ENCODE measurements around the gene SH3RF1.
"Not testable (repeated sequence)": the region's sequence is repeated elsewhere in the genome, so short reads cannot be mapped to it uniquely, and the experiment has no call there.

SH3RF1 gene

GRCh38 chr4:169270810-169271691 lies at the start of gene SH3RF1:
SH3RF1 (minus strand) TSS chr4:169270956; CDS start chr4:169269212, 1,744 bp downstream.
- no peak for FAIRE-seq

GRCh38 chr4:169315530-169316343 lies 45.0 kb upstream of the SH3RF1 start:
- no peak for FAIRE-seq

GRCh38 chr4:169314906-169315305 lies 44.1 kb upstream of the SH3RF1 start:
- FAIRE-seq = no peak

- FAIRE-seq = no peak
Measured at GRCh38 chr4:169313732-169314131, 43.0 kb upstream of the SH3RF1 start.

GRCh38 chr4:169312690-169313422 lies 42.1 kb upstream of the SH3RF1 start:
- no peak for FAIRE-seq

GRCh38 chr4:169311643-169312365 lies 41.0 kb upstream of the SH3RF1 start:
- no peak for FAIRE-seq

GRCh38 chr4:169309326-169309967 lies 38.7 kb upstream of the SH3RF1 start:
- no peak for FAIRE-seq

- no peak for FAIRE-seq
Measured at GRCh38 chr4:169307576-169307975, 36.8 kb upstream of the SH3RF1 start.

- no peak for FAIRE-seq
Measured at GRCh38 chr4:169305651-169306050, 34.9 kb upstream of the SH3RF1 start.

GRCh38 chr4:169305173-169305572 lies 34.4 kb upstream of the SH3RF1 start:
- FAIRE-seq = no peak

GRCh38 chr4:169295822-169296221 lies 25.1 kb upstream of the SH3RF1 start:
- FAIRE-seq = no peak

- no peak for FAIRE-seq
Measured at GRCh38 chr4:169293343-169294176, 22.8 kb upstream of the SH3RF1 start.

GRCh38 chr4:169287983-169288382 lies 17.2 kb upstream of the SH3RF1 start:
- FAIRE-seq = not testable (repeated sequence)

- no peak for FAIRE-seq
Measured at GRCh38 chr4:169286562-169287301, 16.0 kb upstream of the SH3RF1 start.

GRCh38 chr4:169283114-169283509 lies 12.4 kb upstream of the SH3RF1 start:
- no peak for FAIRE-seq

- no peak for FAIRE-seq
Measured at GRCh38 chr4:169282429-169283113, 11.8 kb upstream of the SH3RF1 start.

GRCh38 chr4:169279108-169279507 lies 8.4 kb upstream of the SH3RF1 start:
- FAIRE-seq = no peak

- no peak for FAIRE-seq
Measured at GRCh38 chr4:169278624-169279023, 7.9 kb upstream of the SH3RF1 start.

GRCh38 chr4:169277838-169278237 lies 7.1 kb upstream of the SH3RF1 start:
- FAIRE-seq = not testable (repeated sequence)

- FAIRE-seq = no peak
Measured at GRCh38 chr4:169275180-169275579, 4.4 kb upstream of the SH3RF1 start.
